ENCODE measurements around the gene RHEB.

The RHEB gene

GRCh38 chr7:151468217-151469018 is 51.3 kb downstream of the RHEB start:
- no peak for DNase-seq

- DNase-seq: no peak
Observed at GRCh38 chr7:151465169-151465568, 54.5 kb downstream of the RHEB start.

GRCh38 chr7:151462306-151462779 is 57.4 kb downstream of the RHEB start:
- DNase-seq: no peak

GRCh38 chr7:151461942-151462230 is 57.8 kb downstream of the RHEB start:
- peak; percentile 32 for DNase-seq

- no peak for DNase-seq
Observed at GRCh38 chr7:151461096-151461941, 58.4 kb downstream of the RHEB start.

- DNase-seq: no peak
Observed at GRCh38 chr7:151460474-151460855, 59.2 kb downstream of the RHEB start.

GRCh38 chr7:151459726-151460473 is 59.8 kb downstream of the RHEB start:
- no peak for DNase-seq

GRCh38 chr7:151457534-151457933 is 62.2 kb downstream of the RHEB start:
- no peak for DNase-seq

- no peak for DNase-seq
Observed at GRCh38 chr7:151456782-151457181, 62.9 kb downstream of the RHEB start.

- DNase-seq: no peak
Observed at GRCh38 chr7:151456276-151456675, 63.4 kb downstream of the RHEB start.

GRCh38 chr7:151455690-151456089 is 64.0 kb downstream of the RHEB start:
- no peak for DNase-seq

- no peak for DNase-seq
Observed at GRCh38 chr7:151454932-151455530, 64.7 kb downstream of the RHEB start.

GRCh38 chr7:151454305-151454704 is 65.4 kb downstream of the RHEB start:
- DNase-seq: no peak

- no peak for DNase-seq
Observed at GRCh38 chr7:151453326-151453791, 66.3 kb downstream of the RHEB start.

- DNase-seq: no peak
Observed at GRCh38 chr7:151452680-151453325, 66.9 kb downstream of the RHEB start.

- DNase-seq: no peak
Observed at GRCh38 chr7:151451626-151452571, 67.8 kb downstream of the RHEB start.

GRCh38 chr7:151451156-151451555 is 68.5 kb downstream of the RHEB start:
- no peak for DNase-seq

- no peak for DNase-seq
Observed at GRCh38 chr7:151449990-151450389, 69.7 kb downstream of the RHEB start.

- DNase-seq: no peak
Observed at GRCh38 chr7:151448261-151449252, 71.1 kb downstream of the RHEB start.

GRCh38 chr7:151447901-151448260 is 71.8 kb downstream of the RHEB start:
- no peak for DNase-seq
